HepG2 (cell line): ENCODE results near the gene ACTR6. TPM values are rescaled to one million over a fixed set of nuclear protein-coding genes. Genes with fewer than 3 reads are reported as not detected.

Experiments
- ATAC-seq: fragments of 200-7000 bp; cut with Tn5 transposase; 3 replicates; pipeline ENCODE4 v1.9.1; 2020; ENCODE audit warnings: mild to moderate bottlenecking, moderate library complexity
- BruUV-seq: library from RNA; stranded (reverse); fragments of 400-500 nt; replicated peaks from 2 replicates; lab custom pipeline; 2021; lab: Mats Ljungman, UMichigan
- CTCF ChIA-PET: fragments of 300-600 bp; formaldehyde crosslinking; extraction: SDS; loops from one replicate; lab custom pipeline; 2021; ENCODE audit warnings: low total read pairs, inconsistent platforms, low intra/inter-chr PET ratio; lab: Yijun Ruan, JAX
- POLR2A ChIA-PET: fragments of 350-600 bp; sonication (Branson Sonifier 250); formaldehyde crosslinking; loops from one replicate; lab custom pipeline; 2020; ENCODE audit warnings: antibody characterized with exemption, inconsistent platforms; lab: Yijun Ruan, JAX
- DNase-seq: peaks from one replicate; pipeline ENCODE4 v3.0.0-alpha.2; 2015; ENCODE audit warnings: low spot score
- FAIRE-seq: peaks from 3 replicates; lab custom pipeline; 2011; peaks lifted over from hg19 to GRCh38; lab: Jason Lieb, UNC
- H2AFZ ChIP-seq: one replicate; pipeline ENCODE4 v1.6.1; 2011; ENCODE audit warnings: low read length, inconsistent platforms
- H3K27ac ChIP-seq: fragments of 300-600 bp; 3 replicates; pipeline ENCODE4 v1.8.0; 2011; ENCODE audit warnings: mixed run types, mild to moderate bottlenecking, mixed read lengths, low read length, inconsistent platforms; ENCODE audit not compliant: insufficient read depth; ENCODE audit errors: extremely low read length
- H3K27me3 ChIP-seq, 2 experiments: fragments of 200-600 bp in 1 of 2; 2 replicates in 1 of 2; 3 replicates in 1 of 2; pipeline versions ENCODE4 v1.6.0 to v1.8.0; 2011; ENCODE audit warnings: low read length in 2 of 2, mild to moderate bottlenecking in 2 of 2, moderate library complexity in 2 of 2, inconsistent platforms in 1 of 2; ENCODE audit not compliant: insufficient read depth in 2 of 2, control insufficient read depth in 1 of 2
- H3K36me3 ChIP-seq, 2 experiments: fragments of 200-600 bp in 1 of 2; replicated peaks in 1 of 2; 2 replicates in 1 of 2; 3 replicates in 1 of 2; pipeline versions ENCODE4 v1.5.1 to v1.8.0; 2011; ENCODE audit warnings: low read length in 2 of 2, inconsistent platforms in 1 of 2; ENCODE audit not compliant: insufficient read depth in 2 of 2, control insufficient read depth in 1 of 2
- H3K4me1 ChIP-seq: 2 replicates; pipeline ENCODE4 v1.5.1; 2012; ENCODE audit warnings: low read length, inconsistent platforms; ENCODE audit not compliant: insufficient read depth
- H3K4me2 ChIP-seq: 2 replicates; pipeline ENCODE4 v1.6.0; 2011; ENCODE audit warnings: low read depth, low read length, inconsistent platforms
- H3K4me3 ChIP-seq, 3 experiments: fragments of 200-600 bp in 1 of 3; sonication (generic), shearing (Covaris generic) in 1 of 3; replicated peaks in 1 of 3; 2 replicates each; pipeline ENCODE4 v1.5.1; 2011 to 2016; ENCODE audit warnings: low read length in 3 of 3, inconsistent platforms in 2 of 3, low read depth in 2 of 3, mild to moderate bottlenecking in 2 of 3, control low read depth in 1 of 3, mixed read lengths in 1 of 3; ENCODE audit not compliant: insufficient read depth in 1 of 3
- H3K79me2 ChIP-seq: one replicate; pipeline ENCODE4 v1.6.1; 2011; ENCODE audit warnings: low read length, inconsistent platforms; ENCODE audit not compliant: insufficient read depth
- H3K9ac ChIP-seq: 2 replicates; pipeline ENCODE4 v1.6.0; 2011; ENCODE audit warnings: mild to moderate bottlenecking, low read depth, low read length, inconsistent platforms; ENCODE audit not compliant: insufficient read depth
- H3K9me3 ChIP-seq: 2 replicates; pipeline ENCODE4 v1.5.1; 2012; ENCODE audit warnings: mild to moderate bottlenecking, low read length
- H4K20me1 ChIP-seq: 2 replicates; pipeline ENCODE4 v1.6.0; 2011; ENCODE audit warnings: inconsistent platforms, mild to moderate bottlenecking, low read length, moderate library complexity; ENCODE audit not compliant: insufficient read depth
- ARNTL ChIP-seq: sonication (generic); formaldehyde crosslinking; IDR thresholded peaks from 2 replicates; pipeline ENCODE4 v1.4.0; 2020; ENCODE audit warnings: mild to moderate bottlenecking, missing genetic modification reagents
- CBX5 ChIP-seq: sonication (generic); formaldehyde crosslinking; IDR thresholded peaks from 2 replicates; pipeline ENCODE4 v1.4.0; 2020; ENCODE audit warnings: missing genetic modification reagents, borderline replicate concordance
- FOSL1 ChIP-seq: sonication (generic); formaldehyde crosslinking; IDR thresholded peaks from 2 replicates; pipeline ENCODE4 v1.9.0; 2021; ENCODE audit warnings: missing genetic modification reagents, borderline replicate concordance
- GTF2F1 ChIP-seq: fragments of 150-350 bp; IDR thresholded peaks from 2 replicates; pipeline ENCODE4 v1.6.1; 2014; ENCODE audit warnings: low read length
- HDAC1 ChIP-seq: sonication (generic); formaldehyde crosslinking; IDR thresholded peaks from 2 replicates; pipeline ENCODE4 v1.5.1; 2020; ENCODE audit warnings: mild to moderate bottlenecking, missing genetic modification reagents
- HNF4A ChIP-seq: sonication (generic); formaldehyde crosslinking; IDR thresholded peaks from 2 replicates; pipeline ENCODE4 v1.4.0; 2020; ENCODE audit warnings: missing genetic modification reagents
- JARID2 ChIP-seq: sonication (generic); formaldehyde crosslinking; IDR thresholded peaks from 2 replicates; pipeline ENCODE4 v1.8.1; 2023; ENCODE audit warnings: missing genetic modification reagents, inconsistent platforms; ENCODE audit not compliant: insufficient replicate concordance
- KDM5B ChIP-seq: sonication (generic); formaldehyde crosslinking; IDR thresholded peaks from 2 replicates; pipeline ENCODE4 v1.4.0; 2020; ENCODE audit warnings: missing genetic modification reagents, mild to moderate bottlenecking, borderline replicate concordance
- MAF1 ChIP-seq: sonication (generic); formaldehyde crosslinking; IDR thresholded peaks from 2 replicates; pipeline ENCODE4 v1.5.0; 2020; ENCODE audit warnings: missing genetic modification reagents, borderline replicate concordance
- RFX5 ChIP-seq: IDR thresholded peaks from 2 replicates; pipeline ENCODE4 v1.6.1; 2011; ENCODE audit warnings: low read depth, low read length, improper control_type of control experiment
- SALL1 ChIP-seq: sonication (generic); formaldehyde crosslinking; IDR thresholded peaks from 2 replicates; pipeline ENCODE4 v1.8.0; 2022; ENCODE audit warnings: mild to moderate bottlenecking, missing genetic modification reagents
- SOX5 ChIP-seq: IDR thresholded peaks from 2 replicates; pipeline ENCODE4 v1.6.1; 2016; ENCODE audit warnings: borderline replicate concordance
- SOX6 ChIP-seq, 2 experiments: fragments of 450-650 bp in 1 of 2; sonication (generic) in 1 of 2; formaldehyde crosslinking in 1 of 2; IDR thresholded peaks; 2 replicates each; pipeline versions ENCODE4 v1.4.0 to v1.6.1; 2017 to 2020; ENCODE audit warnings: antibody characterized with exemption in 1 of 2, mild to moderate bottlenecking in 1 of 2, missing genetic modification reagents in 1 of 2
- SSRP1 ChIP-seq: IDR thresholded peaks from 2 replicates; pipeline ENCODE4 v1.6.1; 2016; ENCODE audit warnings: control low read depth
- YEATS4 ChIP-seq: sonication (generic); formaldehyde crosslinking; IDR thresholded peaks from 2 replicates; pipeline ENCODE4 v1.4.0; 2020; ENCODE audit warnings: missing genetic modification reagents, borderline replicate concordance
- ZFP36L1 ChIP-seq: sonication (generic); formaldehyde crosslinking; IDR thresholded peaks from 2 replicates; pipeline ENCODE4 v1.8.0; 2022; ENCODE audit warnings: mild to moderate bottlenecking, missing genetic modification reagents, moderate library complexity
- ZFP41 ChIP-seq: sonication (generic); formaldehyde crosslinking; IDR thresholded peaks from 2 replicates; pipeline ENCODE4 v1.4.0; 2020; ENCODE audit warnings: mild to moderate bottlenecking, missing genetic modification reagents, borderline replicate concordance
- ZNF160 ChIP-seq: sonication (generic); formaldehyde crosslinking; IDR thresholded peaks from 2 replicates; pipeline ENCODE4 v1.8.0; 2022; ENCODE audit warnings: mild to moderate bottlenecking, inconsistent platforms, missing genetic modification reagents
- ZNF256 ChIP-seq: sonication (generic); formaldehyde crosslinking; conservative IDR thresholded peaks from 2 replicates; pipeline ENCODE4 v1.4.0; 2020; ENCODE audit warnings: missing genetic modification reagents
- ZNF260 ChIP-seq: sonication (generic); formaldehyde crosslinking; IDR thresholded peaks from 2 replicates; pipeline ENCODE4 v1.4.0; 2020; ENCODE audit warnings: missing genetic modification reagents, low read depth, mild to moderate bottlenecking, borderline replicate concordance
- ZNF274 ChIP-seq: sonication (generic); formaldehyde crosslinking; IDR thresholded peaks from 2 replicates; pipeline ENCODE4 v1.5.1; 2020; ENCODE audit warnings: mild to moderate bottlenecking, missing genetic modification reagents
- ZNF644 ChIP-seq: IDR thresholded peaks from 2 replicates; pipeline ENCODE4 v1.6.1; 2016; ENCODE audit warnings: low read depth
- ZNF772 ChIP-seq: sonication (generic); formaldehyde crosslinking; IDR thresholded peaks from 2 replicates; pipeline ENCODE4 v1.5.0; 2020; ENCODE audit warnings: mild to moderate bottlenecking, missing genetic modification reagents
- ZNF781 ChIP-seq: sonication (generic); formaldehyde crosslinking; IDR thresholded peaks from 2 replicates; pipeline ENCODE4 v1.5.1; 2020; ENCODE audit warnings: borderline replicate concordance, mild to moderate bottlenecking, missing genetic modification reagents; ENCODE audit errors: not compliant biosample characterization
- WGBS: methylation state at CpG from one replicate; pipeline ENCODE4 v1.1.6; 2017; ENCODE audit warnings: low lambda C conversion rate; 5-methylcytosine and 5-hydroxymethylcytosine counted together
- in situ Hi-C: cut with HindIII; loops from 2 replicates; pipeline ENCODE4 v1.10.0; 2017; ENCODE audit warnings: low pct_unique_long_range_greater_than_20kb; ENCODE audit not compliant: extremely low pct_ligation_motif_present
- intact Hi-C: fragments of 100-400 bp; cut with micrococcal nuclease; formaldehyde crosslinking; loops from one replicate; pipeline ENCODE4 v1.10.0; 2022; ENCODE audit not compliant: unreplicated experiment
- polyA plus RNA-seq, 8 experiments: library from polyadenylated mRNA; depleted of rRNA in 3 of 8; stranded (reverse) in 7 of 8; unstranded in 1 of 8; fragments of >200 nt; fragmentation: Illumina TruSeq in 4 of 8; extraction: Trizol in 4 of 8; gene quantifications; 2 replicates each; pipeline versions ENCODE4 v1.2.1 to v1.2.3, GENCODE V29; 2011 to 2016; ENCODE audit warnings: low read depth in 4 of 8, missing spikeins in 1 of 8, mixed read lengths in 1 of 8; ENCODE audit not compliant: insufficient read depth in 1 of 8
- total RNA-seq, 5 experiments: library from RNA; depleted of rRNA; stranded (reverse); fragments of >200 nt; fragmentation: Illumina TruSeq; extraction: Trizol; gene quantifications; 2 replicates each; pipeline ENCODE4 v1.2.3, GENCODE V29; 2016; ENCODE audit warnings: low read depth in 1 of 5
- TF ChIP-seq, protein P1 (sequence below): sonication (generic); formaldehyde crosslinking; IDR thresholded peaks from 2 replicates; pipeline ENCODE4 v1.4.0; 2020; ENCODE audit warnings: missing genetic modification reagents; ENCODE audit errors: not compliant biosample characterization

The ACTR6 gene
- total and polyA plus RNA-seq, 2 of the 13 experiments (the other 11 are each of a cell fraction or from before 2014, with no cell fraction given): 12.9 to 22.4 TPM

DNA sequence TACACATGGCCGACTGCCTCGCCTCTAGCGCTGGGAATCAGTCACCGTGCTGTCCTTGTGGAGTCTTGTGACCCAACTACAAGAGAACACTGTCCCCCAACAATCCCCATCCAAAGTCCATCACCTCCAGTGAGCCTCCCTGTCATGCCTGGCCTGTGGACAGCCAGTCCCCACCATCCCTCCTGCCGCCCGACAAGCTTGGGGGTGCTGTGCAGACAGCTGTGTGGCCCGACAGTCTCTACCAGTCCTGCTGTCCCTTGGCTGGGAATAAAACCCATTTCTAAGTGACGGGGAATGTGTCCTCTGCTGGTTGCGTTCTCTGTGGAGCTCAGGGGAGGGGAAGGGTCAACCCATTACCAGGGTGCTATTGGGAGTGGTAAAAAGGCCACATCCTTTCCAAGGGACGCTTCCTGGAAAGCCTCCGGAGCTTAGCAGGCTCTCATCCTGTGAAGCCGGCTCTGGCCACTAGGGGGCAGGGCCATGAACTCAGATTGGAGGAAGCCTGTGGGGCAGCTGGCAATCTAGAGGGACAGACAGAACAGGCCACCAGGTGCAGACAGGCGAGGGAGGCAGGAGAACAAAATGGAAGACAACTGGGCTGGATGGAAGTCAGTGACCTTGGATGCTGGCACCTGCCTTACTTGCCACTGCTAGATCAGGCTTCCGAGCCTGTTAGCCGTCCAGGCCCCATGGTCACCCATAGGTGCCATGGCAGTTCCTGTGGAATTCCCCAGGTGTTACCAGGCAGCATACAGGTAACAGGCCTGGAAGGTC lies 46.0 kb upstream of the ACTR6 start:
- in situ Hi-C loops (no loop called here), intact Hi-C loops (loop anchor here (1.0 kb wide), 1 partner anchor 45 kb away; no protein-coding TSS in a partner anchor)
- no peak overlapping the region for H3K9ac ChIP-seq
- no TSS peak for BruUV-seq
- H3K4me3 ChIP-seq: no peak overlapping the region
- peak overlapping the region; percentile 25; the same call in 1 of the 2 replicates for H3K4me2 ChIP-seq
- peak; percentile 92 for FAIRE-seq
- peaks cover 10% of the 10 kb centered on the region; the same call in 1 of the 2 replicates for H3K4me1 ChIP-seq
- CTCF ChIA-PET: interaction anchor here (0.9 kb wide), 1 partner anchor 46 kb away, joined by 3 read pairs; the partner anchor contains the start of gene ACTR6
- H3K36me3 ChIP-seq: no peaks in the 10 kb centered on the region
- no peak overlapping the region for H3K27ac ChIP-seq
- DNase-seq: peak; percentile 69
- 87% methylated on average over 9 of the region's 15 CpGs for WGBS
- H3K27me3 ChIP-seq: no peaks in the 10 kb centered on the region
- H3K79me2 ChIP-seq: no peaks in the 10 kb centered on the region
- H4K20me1 ChIP-seq: no peaks in the 10 kb centered on the region
- no peak overlapping the region for H2AFZ ChIP-seq
- POLR2A ChIA-PET: interaction anchor here (1.0 kb wide), 1 partner anchor 46 kb away, joined by 6 read pairs; the partner anchor contains the start of gene ACTR6
- H3K9me3 ChIP-seq: peaks cover 4% of the 10 kb centered on the region; the same call in 1 of the 2 replicates
- ATAC-seq: peak; percentile 86
- TF ChIP-seq ARNTL (CRISPR knock-in tag): no peak
- TF ChIP-seq FOSL1: no peak
- no peak for TF ChIP-seq HDAC1 (CRISPR knock-in tag)
- TF ChIP-seq SSRP1 (CRISPR knock-in tag): no peak
- no peak for TF ChIP-seq YEATS4 (CRISPR knock-in tag)
- TF ChIP-seq, protein P1, sequence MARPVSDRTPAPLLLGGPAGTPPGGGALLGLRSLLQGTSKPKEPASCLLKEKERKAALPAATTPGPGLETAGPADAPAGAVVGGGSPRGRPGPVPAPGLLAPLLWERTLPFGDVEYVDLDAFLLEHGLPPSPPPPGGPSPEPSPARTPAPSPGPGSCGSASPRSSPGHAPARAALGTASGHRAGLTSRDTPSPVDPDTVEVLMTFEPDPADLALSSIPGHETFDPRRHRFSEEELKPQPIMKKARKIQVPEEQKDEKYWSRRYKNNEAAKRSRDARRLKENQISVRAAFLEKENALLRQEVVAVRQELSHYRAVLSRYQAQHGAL (CRISPR knock-in tag): no peak
- no peak for TF ChIP-seq ZNF260 (CRISPR knock-in tag)
- TF ChIP-seq ZFP36L1 (CRISPR knock-in tag): no peak
- TF ChIP-seq RFX5: no peak
- TF ChIP-seq JARID2 (CRISPR knock-in tag): no peak
- TF ChIP-seq SOX6 (IDR thresholded peaks at IDR 0.05): no peak
- no peak for TF ChIP-seq SOX6 (CRISPR knock-in tag; IDR thresholded peaks at IDR 0.05)
- TF ChIP-seq SALL1: peak; percentile 42; the same call in 1 of the 2 replicates
- no peak for TF ChIP-seq MAF1 (CRISPR knock-in tag)
- no peak for TF ChIP-seq ZNF644
- no peak for TF ChIP-seq HNF4A (CRISPR knock-in tag)
- no peak for TF ChIP-seq ZNF160
- no peak for TF ChIP-seq KDM5B
- no peak for TF ChIP-seq ZNF781 (CRISPR knock-in tag)
- TF ChIP-seq CBX5 (CRISPR knock-in tag): no peak
- no peak for TF ChIP-seq ZNF274 (CRISPR knock-in tag)
- TF ChIP-seq GTF2F1: no peak
- TF ChIP-seq ZNF772 (CRISPR knock-in tag): no peak
- TF ChIP-seq ZNF256 (CRISPR knock-in tag): no peak
- TF ChIP-seq ZFP41 (CRISPR knock-in tag): no peak
- no peak for TF ChIP-seq SOX5
